Medulla oblongata (tissue), 1 donor: ENCODE data around the gene INPP5A.
"Not testable (repeated sequence)": the region's sequence is repeated elsewhere in the genome, so short reads cannot be mapped to it uniquely, and the experiment has no call there.

Source experiments
- DNase-seq: peaks from one replicate; pipeline ENCODE4 v3.0.0-alpha.2; 2015; ENCODE audit errors: extremely low spot score

INPP5A gene

GRCh38 chr10:132675031-132675740, 137.6 kb downstream of the INPP5A start:
- DNase-seq = no peak

GRCh38 chr10:132676193-132676891, 138.8 kb downstream of the INPP5A start:
- DNase-seq = no peak

DNA sequence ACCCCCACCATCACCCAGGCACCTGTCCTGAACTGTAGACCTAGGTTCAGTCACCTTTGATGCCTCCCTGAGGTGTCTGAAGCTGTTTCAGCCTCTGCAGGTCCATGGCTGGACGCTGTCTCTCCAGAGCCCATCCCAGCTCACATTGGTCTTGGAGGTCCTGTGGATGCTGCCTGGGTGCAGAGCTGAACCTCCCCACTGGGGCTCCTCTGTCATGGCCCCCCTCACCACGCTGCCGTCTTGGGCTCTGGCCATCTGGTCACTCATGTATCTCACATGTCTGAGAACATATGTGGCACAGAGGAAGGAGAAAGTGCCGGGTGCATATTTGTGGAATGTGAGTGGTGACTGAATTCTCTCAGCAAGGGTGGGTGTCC, 139.5 kb downstream of the INPP5A start:
- no peak for DNase-seq

DNA sequence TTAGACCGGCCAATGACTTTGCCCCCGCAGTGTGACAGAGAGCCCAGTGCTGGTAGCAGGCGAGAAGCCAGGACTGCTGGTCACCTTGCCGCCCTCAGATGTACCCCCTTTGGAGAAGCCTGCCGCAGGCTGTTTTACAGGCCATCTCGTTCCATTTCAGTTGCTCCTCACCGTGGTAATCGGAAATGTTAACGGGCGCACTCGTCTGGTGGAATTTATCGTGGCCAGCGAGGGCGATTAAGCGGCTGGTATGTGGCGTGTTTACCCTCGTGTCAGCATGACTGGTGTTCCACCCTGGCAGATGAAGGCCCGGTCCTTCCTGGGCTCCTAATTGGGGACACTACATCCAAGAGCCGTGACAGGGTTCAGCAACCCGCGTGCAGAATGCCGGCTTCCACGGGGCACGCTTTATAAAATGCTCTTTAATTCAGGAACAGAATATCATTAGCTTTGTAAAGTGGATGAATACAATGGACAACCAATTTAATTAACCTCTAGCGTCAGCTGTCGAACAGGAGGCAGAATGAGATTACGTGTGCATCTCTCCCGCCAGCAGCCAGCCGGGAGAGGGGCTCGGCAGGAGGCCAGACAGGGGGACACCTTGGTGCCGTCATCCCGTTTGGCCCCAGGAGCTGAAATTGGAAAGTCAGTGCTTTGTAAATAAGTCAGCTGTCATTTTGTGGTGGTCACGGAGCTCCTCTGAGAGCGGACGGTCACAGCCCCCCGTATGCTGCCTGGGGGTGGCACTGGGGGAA, 140.1 kb downstream of the INPP5A start:
- no peak for DNase-seq

DNA sequence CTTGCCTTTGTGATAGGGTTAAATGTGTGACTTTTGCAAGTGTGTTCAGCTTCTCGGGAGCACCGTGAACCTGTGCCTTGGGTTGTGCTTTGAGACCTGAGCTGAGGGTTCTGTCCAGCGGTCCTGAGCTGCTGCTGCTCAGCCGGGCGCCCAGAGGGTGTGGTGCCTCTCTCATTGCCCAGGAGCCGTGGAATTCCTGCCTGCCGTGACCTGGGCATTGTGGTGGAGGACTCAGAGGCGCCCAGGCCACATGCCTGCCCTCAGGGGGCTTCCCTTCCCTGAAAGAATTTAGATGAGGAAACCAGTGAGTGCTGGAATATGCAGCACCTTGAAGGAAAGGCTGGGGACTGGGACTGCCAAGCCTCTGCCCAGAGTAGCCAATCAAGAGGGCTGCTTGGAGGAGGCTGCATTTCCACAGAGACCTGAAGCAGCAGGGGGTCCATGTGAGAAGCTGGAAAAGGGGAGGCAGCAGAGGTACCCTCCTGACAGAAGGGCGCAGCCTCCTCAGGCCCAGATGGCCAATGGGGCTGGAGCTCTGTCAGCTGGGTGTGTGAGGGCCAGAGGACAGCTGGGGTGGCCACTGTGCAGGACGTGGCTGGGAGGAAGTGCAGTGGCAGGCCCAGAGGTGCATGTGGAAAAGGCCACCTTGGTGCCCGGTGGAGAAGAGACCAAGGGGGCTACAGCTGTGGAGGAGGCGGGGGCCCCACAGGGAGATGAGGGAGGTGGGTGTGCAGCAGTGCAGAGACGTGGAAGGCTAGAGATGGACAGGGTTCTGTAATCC, 141.0 kb downstream of the INPP5A start:
- no peak for DNase-seq

- no peak for DNase-seq
These were observed 141.6 kb downstream of the INPP5A start for GRCh38 chr10:132679217-132679595.

DNA sequence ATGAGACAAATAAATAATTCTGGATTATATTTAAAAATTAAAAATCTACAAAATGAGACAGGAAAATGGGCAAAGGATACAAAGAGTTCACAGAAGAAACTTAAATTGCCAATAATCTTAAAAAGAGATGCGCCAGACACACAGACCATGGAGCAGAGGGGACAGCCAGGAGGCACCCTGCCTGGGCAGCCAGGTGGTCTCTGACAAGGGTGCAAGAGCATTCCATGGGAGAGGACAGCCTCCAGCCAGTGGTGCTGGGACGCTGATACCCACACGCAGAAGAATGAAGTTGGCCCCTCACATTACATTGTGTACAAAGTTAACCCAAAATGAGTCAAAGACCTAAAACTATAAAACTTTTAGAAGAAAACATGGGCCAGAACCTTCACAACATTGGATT, 142.1 kb downstream of the INPP5A start:
- DNase-seq = no peak

GRCh38 chr10:132680741-132681140, 143.2 kb downstream of the INPP5A start:
- DNase-seq = not testable (repeated sequence)

GRCh38 chr10:132681858-132682755, 144.5 kb downstream of the INPP5A start:
- DNase-seq = no peak

DNA sequence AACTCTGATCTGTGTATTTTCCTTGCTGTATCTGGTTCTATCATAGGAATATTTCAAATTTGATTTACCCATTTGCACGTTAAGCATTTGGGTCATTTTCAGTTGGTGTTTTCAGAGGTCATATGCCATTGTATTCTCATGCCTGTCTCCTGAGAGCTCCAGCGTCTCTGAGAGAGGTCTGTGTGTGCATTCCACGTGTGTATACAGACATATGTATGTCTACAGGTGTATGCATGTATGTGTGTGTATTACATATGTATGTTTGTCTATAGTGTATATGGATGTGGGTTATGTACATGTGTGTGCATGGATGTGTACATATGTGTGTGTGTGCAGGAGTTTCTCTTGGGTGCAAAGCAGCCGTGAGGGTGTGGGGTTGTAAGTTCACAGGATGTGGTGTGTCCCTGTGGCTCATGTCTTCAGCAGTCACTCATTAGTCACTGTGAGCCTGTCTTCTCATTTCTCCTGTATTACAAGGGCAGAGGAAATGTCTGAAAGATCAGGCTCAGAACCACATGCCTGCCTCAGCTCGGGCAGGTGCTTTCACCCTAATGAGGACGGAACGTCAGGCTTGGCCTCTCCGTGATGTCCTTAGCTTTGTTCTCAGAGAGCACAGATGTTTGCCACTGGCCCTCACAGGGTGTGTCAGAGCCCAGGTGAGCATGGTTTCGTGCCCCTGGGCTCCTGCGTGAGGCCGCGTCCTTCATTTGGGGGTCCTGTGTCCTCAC, 146.7 kb downstream of the INPP5A start:
- DNase-seq = no peak

DNA sequence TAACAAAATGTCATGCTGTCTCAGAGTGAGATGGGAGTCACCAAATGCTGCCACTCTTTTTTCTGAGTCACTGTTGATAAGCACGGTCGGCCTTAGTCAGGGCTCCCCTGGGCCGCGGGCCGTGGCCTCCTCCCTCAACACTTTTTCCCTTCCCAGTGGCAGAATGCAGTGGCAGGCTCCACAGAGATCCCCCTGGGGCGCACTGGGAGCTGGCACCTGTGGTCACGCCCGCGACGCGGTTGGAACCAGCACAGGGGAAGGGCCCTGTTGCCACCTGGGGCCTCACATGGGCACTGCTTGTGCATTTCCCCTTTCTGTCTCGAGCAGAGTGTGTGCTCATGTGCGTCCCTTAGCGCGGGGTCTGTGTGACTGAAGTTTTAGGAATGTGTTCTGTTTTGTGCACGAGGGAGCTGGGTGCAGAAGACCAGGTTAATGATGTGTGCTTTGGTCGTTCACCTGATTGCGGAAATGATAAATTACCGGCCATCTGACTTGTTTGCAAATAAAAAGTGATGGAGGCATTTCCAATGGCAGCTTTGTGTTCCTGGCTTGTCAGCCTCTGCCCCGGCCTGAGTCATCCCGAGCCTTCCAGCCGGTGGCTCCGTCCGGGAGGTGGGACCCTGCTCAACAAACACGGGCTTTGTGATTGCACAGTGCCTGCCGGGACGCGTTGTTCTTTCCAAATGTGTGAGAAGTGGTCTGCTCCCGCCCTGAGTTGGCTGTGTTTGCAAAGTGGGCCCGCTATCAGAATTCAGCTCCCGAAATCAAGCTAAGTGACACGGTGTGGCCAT, 147.7 kb downstream of the INPP5A start:
- DNase-seq = peak; percentile 91

- no peak for DNase-seq
These were observed 148.5 kb downstream of the INPP5A start for GRCh38 chr10:132685921-132686680.

DNA sequence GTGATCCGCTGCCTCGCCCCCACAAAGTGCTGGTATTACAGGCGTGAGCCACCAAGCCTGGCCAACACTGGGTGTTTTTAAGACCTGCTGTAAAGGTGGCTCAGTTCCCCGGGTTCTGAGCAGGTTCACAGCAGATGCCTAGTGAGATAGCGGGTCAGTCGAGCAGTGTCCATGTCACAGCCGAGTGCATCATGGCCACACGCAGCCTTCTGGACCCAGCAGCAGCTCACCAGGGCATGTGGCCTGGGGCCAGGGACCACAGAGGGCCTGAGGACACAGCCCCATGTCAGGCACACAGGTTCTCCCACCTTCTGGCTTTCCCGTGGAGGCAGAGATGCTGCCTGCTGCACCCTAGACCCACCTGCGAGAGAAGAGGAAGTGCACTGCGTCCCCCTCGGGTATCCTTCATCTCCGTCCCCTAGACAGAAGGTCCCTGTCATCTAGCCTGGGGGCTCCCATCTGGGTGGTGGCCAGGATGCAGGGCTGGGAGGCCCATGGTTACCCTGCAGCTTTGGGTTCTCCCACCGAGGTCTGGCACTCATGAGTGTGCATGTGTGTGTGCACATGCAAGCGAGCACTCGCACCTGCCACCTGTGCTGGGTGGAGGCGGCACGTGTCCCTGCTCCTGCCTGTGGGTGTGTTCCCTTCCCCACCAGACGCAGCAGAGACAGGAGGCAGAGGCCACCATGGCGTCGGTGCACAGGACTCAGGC, 149.8 kb downstream of the INPP5A start:
- no peak for DNase-seq

GRCh38 chr10:132687893-132688579, 150.4 kb downstream of the INPP5A start:
- DNase-seq = no peak

DNA sequence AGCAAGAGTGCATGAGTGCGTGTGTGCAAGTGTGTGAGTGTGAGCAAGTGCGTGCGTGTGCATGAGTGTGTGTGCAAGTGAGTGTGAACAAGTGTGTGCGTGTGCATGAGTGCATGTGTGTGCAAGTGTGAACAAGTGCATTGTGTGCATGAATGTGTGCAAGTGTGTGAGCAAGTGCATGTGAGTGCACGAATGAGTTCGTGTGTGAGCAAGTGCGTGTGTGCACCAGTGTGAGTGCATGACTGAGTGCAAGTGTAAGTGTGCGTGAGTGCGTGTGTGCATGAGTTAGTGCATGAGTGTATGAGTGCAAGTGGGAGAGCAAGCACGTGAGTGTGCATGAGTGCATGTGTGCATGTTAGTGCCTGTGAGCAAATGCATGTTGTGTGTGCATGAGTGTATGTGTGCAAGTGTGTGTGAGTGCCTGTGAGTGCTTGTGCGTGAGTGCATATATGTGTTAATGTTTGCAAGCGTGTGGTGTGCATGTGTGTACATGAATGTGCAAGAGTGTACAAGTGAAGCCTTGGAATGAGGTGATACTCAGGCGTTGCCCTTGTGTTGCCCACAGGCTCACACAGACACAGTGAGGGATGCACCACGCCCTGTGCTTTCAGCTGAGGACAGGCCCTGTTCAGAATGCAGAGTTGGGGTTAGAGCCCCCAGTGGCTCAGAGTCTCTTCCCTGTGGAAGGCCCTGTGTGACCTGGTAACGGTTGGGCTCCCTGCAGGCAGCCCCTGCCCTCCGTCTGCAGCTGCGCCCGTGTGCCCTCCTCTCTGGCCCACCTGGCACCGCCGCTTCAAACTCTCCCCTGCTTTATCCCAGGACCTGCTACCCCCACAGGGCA, 151.2 kb downstream of the INPP5A start:
- DNase-seq = no peak

DNA sequence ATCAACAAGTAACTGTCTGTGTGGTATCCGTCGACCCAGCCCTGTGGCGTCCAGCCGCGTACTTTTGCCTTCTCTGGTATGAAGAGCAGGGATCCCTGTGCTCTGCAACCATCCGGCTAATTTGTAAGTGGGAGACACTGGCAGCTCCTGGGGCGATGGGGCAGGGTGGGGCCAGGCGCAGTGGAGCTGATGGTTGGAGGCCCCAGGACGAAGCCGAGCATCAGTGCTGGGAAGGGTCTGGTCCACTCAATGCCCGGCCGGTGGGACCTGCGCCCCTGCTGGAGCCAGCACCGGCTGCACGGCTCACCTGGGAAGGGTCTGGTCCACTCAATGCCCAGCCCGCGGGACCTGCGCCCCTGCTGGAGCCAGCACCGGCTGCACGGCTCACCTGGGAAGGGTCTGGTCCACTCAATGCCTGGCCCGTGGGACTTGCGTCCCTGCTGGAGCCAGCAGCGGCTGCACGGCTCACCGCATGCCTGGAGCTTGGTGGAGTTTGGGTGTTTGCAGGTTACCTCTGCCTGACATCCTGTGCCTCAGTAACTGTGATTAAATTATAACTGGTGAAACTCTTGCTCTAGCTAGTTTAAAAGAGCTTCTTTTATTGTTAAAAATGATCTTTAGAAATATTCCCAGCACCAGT, 152.3 kb downstream of the INPP5A start:
- no peak for DNase-seq
